NCI-H1436 (cell line): Measurements from ENCODE around the gene TALDO1.

Experiments
- DNase-seq: peaks from one replicate; lab custom pipeline; 2025; lab: John Stamatoyannopoulos, UW

TALDO1 gene

GRCh38 chr11:769887-770641, 22.8 kb downstream of the TALDO1 start:
- no peak for DNase-seq

GRCh38 chr11:770642-771616, 23.7 kb downstream of the TALDO1 start:
- DNase-seq: no peak

GRCh38 chr11:771617-772204, 24.4 kb downstream of the TALDO1 start:
- DNase-seq: no peak

- DNase-seq: no peak
Measured at GRCh38 chr11:772429-773390, 25.4 kb downstream of the TALDO1 start.

- no peak for DNase-seq
Measured at GRCh38 chr11:773425-773824, 26.2 kb downstream of the TALDO1 start.

GRCh38 chr11:773830-774229, 26.6 kb downstream of the TALDO1 start:
- DNase-seq: no peak

- DNase-seq: no peak
Measured at GRCh38 chr11:774873-775592, 27.8 kb downstream of the TALDO1 start.

- DNase-seq: no peak
Measured at GRCh38 chr11:776263-776560, 28.9 kb downstream of the TALDO1 start.

- peak; percentile 47 for DNase-seq
Measured at GRCh38 chr11:776561-777287, 29.5 kb downstream of the TALDO1 start.

GRCh38 chr11:777288-778255, 30.3 kb downstream of the TALDO1 start, which contains the start of gene GATD1:
GATD1 (minus strand) TSS chr11:777487; CDS start chr11:777462, 25 bp downstream.
- peak; percentile 80 for DNase-seq

GRCh38 chr11:778976-779954, 32.0 kb downstream of the TALDO1 start:
- no peak for DNase-seq

GRCh38 chr11:779955-780532, 32.8 kb downstream of the TALDO1 start:
- no peak for DNase-seq

- no peak for DNase-seq
Measured at GRCh38 chr11:782264-783174, 35.3 kb downstream of the TALDO1 start.

GRCh38 chr11:783581-784015, 36.3 kb downstream of the TALDO1 start:
- peak; percentile 48 for DNase-seq

GRCh38 chr11:786235-787083, 39.2 kb downstream of the TALDO1 start:
- no peak for DNase-seq
